ENCODE measurements around the gene HIVEP3.

GRCh38 chr1:41633764-41634163 is 285.0 kb downstream of the HIVEP3 start:
- TF ChIP-seq POLR2AphosphoS5 (IDR thresholded peaks at IDR 0.05), result no peak
- no peak for TF ChIP-seq CTCF (IDR thresholded peaks at IDR 0.05)
- TF ChIP-seq EP300 (IDR thresholded peaks at IDR 0.05), result no peak
- no peak for TF ChIP-seq POLR2A (IDR thresholded peaks at IDR 0.05)
